WTC11 (cell line): ENCODE data around the gene NCK1. TPM values are rescaled to one million over a fixed set of nuclear protein-coding genes. Genes with fewer than 3 reads are reported as not detected.

Source experiments
- ATAC-seq: fragments of 200-7000 bp; cut with Tn5 transposase; 2 replicates; pipeline ENCODE4 v1.10.0; 2021; ENCODE audit warnings: mild to moderate bottlenecking, moderate library complexity
- CTCF ChIA-PET: fragments of 300-600 bp; sonication (Branson Sonifier 250); formaldehyde crosslinking; loops from one replicate; lab custom pipeline; 2021; ENCODE audit warnings: antibody characterized with exemption; lab: Charles Lee
- POLR2A ChIA-PET: fragments of 350-600 bp; sonication (Branson Sonifier 250); formaldehyde crosslinking; loops from one replicate; lab custom pipeline; 2021; ENCODE audit warnings: antibody characterized with exemption; lab: Charles Lee
- DNase-seq: peaks from one replicate; pipeline ENCODE4 v3.0.0; 2021; ENCODE audit warnings: low spot score
- H3K27ac Mint-ChIP-seq: 2 replicates; pipeline ENCODE4 v1.8.0; 2021; ENCODE audit warnings: mixed read lengths
- H3K27me3 Mint-ChIP-seq: 2 replicates; pipeline ENCODE4 v1.8.0; 2021; ENCODE audit warnings: low read depth, mild to moderate bottlenecking, moderate library complexity, mixed read lengths
- H3K36me3 Mint-ChIP-seq: 2 replicates; pipeline ENCODE4 v1.8.0; 2021; ENCODE audit warnings: mixed read lengths
- H3K4me1 Mint-ChIP-seq: 2 replicates; pipeline ENCODE4 v1.8.0; 2022; ENCODE audit warnings: mixed read lengths
- H3K4me3 Mint-ChIP-seq: 2 replicates; pipeline ENCODE4 v1.8.0; 2021; ENCODE audit warnings: mild to moderate bottlenecking, moderate library complexity, mixed read lengths
- H3K9me3 Mint-ChIP-seq: 2 replicates; pipeline ENCODE4 v1.8.0; 2021; ENCODE audit warnings: mixed read lengths
- E2F5 ChIP-seq: sonication (generic); formaldehyde crosslinking; IDR thresholded peaks from 2 replicates; pipeline ENCODE4 v1.8.1; 2022; ENCODE audit warnings: mild to moderate bottlenecking, moderate library complexity, missing genetic modification reagents
- ESRRA ChIP-seq: sonication (generic); formaldehyde crosslinking; IDR thresholded peaks from 2 replicates; pipeline ENCODE4 v1.8.1; 2022; ENCODE audit warnings: mild to moderate bottlenecking, missing genetic modification reagents, borderline replicate concordance
- FOXK1 ChIP-seq: sonication (generic); formaldehyde crosslinking; IDR thresholded peaks from 2 replicates; pipeline ENCODE4 v1.8.0; 2022; ENCODE audit warnings: mild to moderate bottlenecking, moderate library complexity, missing genetic modification reagents
- KAT7 ChIP-seq: sonication (generic); formaldehyde crosslinking; IDR thresholded peaks from 2 replicates; pipeline ENCODE4 v1.8.1; 2023; ENCODE audit warnings: missing genetic modification reagents, mild to moderate bottlenecking, borderline replicate concordance
- MYBL2 ChIP-seq: sonication (generic); formaldehyde crosslinking; IDR thresholded peaks from 2 replicates; pipeline ENCODE4 v1.8.1; 2023; ENCODE audit warnings: mild to moderate bottlenecking, moderate library complexity, missing genetic modification reagents
- NR2C2 ChIP-seq: sonication (generic); formaldehyde crosslinking; IDR thresholded peaks from 2 replicates; pipeline ENCODE4 v1.8.0; 2022; ENCODE audit warnings: mild to moderate bottlenecking, missing genetic modification reagents
- OVOL2 ChIP-seq: fragments of 250-450 bp; sonication (Bioruptor Pico); IDR thresholded peaks from 2 replicates; pipeline ENCODE4 v1.9.0; 2021; ENCODE audit warnings: mild to moderate bottlenecking, borderline replicate concordance
- PRRX2 ChIP-seq: fragments of 250-450 bp; sonication (Bioruptor Pico); IDR thresholded peaks from 2 replicates; pipeline ENCODE4 v1.8.0; 2021; ENCODE audit warnings: mild to moderate bottlenecking
- RELA ChIP-seq: sonication (generic); formaldehyde crosslinking; IDR thresholded peaks from 2 replicates; pipeline ENCODE4 v1.8.1; 2022; ENCODE audit warnings: missing genetic modification reagents, mild to moderate bottlenecking, borderline replicate concordance
- TEAD1 ChIP-seq: sonication (generic); formaldehyde crosslinking; IDR thresholded peaks from 2 replicates; pipeline ENCODE4 v1.8.0; 2022; ENCODE audit warnings: mild to moderate bottlenecking, missing genetic modification reagents
- ZBTB21 ChIP-seq: sonication (generic); formaldehyde crosslinking; IDR thresholded peaks from 2 replicates; pipeline ENCODE4 v1.8.1; 2023; ENCODE audit warnings: mild to moderate bottlenecking, missing genetic modification reagents, borderline replicate concordance
- ZMAT4 ChIP-seq: fragments of 250-450 bp; sonication (Bioruptor Pico); IDR thresholded peaks from 2 replicates; pipeline ENCODE4 v1.9.0; 2021; ENCODE audit warnings: mild to moderate bottlenecking
- ZNF281 ChIP-seq: sonication (generic); formaldehyde crosslinking; IDR thresholded peaks from 2 replicates; pipeline ENCODE4 v1.8.0; 2023; ENCODE audit warnings: mild to moderate bottlenecking, missing genetic modification reagents
- total RNA-seq: library from RNA; stranded (reverse); gene quantifications from 3 replicates; pipeline ENCODE4 v1.2.3, GENCODE V29; 2021
- TF ChIP-seq, protein P1 (sequence below): fragments of 250-450 bp; sonication (Bioruptor Pico); IDR thresholded peaks from 2 replicates; pipeline ENCODE4 v1.9.0; 2021; ENCODE audit warnings: mild to moderate bottlenecking
- TF ChIP-seq, protein P2 (sequence below): fragments of 250-450 bp; sonication (Bioruptor Pico); conservative IDR thresholded peaks from 2 replicates; pipeline ENCODE4 v1.9.0; 2021; ENCODE audit warnings: mild to moderate bottlenecking
- TF ChIP-seq, protein P3 (sequence below): sonication (generic); formaldehyde crosslinking; IDR thresholded peaks from 2 replicates; pipeline ENCODE4 v1.8.0; 2022; ENCODE audit warnings: mild to moderate bottlenecking, missing genetic modification reagents
- TF ChIP-seq, protein P4 (sequence below): sonication (generic); formaldehyde crosslinking; IDR thresholded peaks from 2 replicates; pipeline ENCODE4 v1.8.0; 2022; ENCODE audit warnings: mild to moderate bottlenecking, missing genetic modification reagents
- TF ChIP-seq, protein P5 (sequence below): sonication (generic); formaldehyde crosslinking; IDR thresholded peaks from 2 replicates; pipeline ENCODE4 v1.8.0; 2023; ENCODE audit warnings: missing genetic modification reagents
- TF ChIP-seq, protein P6 (sequence below): sonication (generic); formaldehyde crosslinking; IDR thresholded peaks from 2 replicates; pipeline ENCODE4 v1.8.1; 2023; ENCODE audit warnings: mild to moderate bottlenecking, missing genetic modification reagents

Gene NCK1
- total RNA-seq, 1 experiment from 2014 or later, result 28.9 TPM

DNA sequence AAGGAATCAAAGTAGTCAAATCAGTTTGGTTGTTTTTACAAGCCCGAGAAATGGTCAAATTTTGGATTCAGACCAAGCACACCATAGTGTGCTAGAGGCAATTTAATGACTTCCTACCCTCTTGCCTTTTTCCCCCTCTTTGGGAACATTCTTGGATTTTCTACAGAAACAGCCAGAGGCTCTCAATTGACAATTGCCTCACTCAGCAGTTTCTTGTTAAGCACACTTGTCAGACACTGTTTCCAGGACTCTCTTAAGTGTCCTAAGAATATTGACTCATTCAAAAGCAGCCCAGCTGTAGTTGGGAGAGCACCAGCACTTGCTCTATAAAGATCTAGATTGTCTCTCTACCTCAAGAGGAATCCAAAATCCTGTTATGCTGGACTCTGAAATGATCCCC, 44.6 kb upstream of the NCK1 start (continued):
- TF ChIP-seq E2F5 (no peak), ESRRA (CRISPR knock-in tag) (no peak), NR2C2 (CRISPR knock-in tag) (no peak), ZMAT4 (CRISPR knock-in tag) (no peak)
- TF ChIP-seq, protein P1, sequence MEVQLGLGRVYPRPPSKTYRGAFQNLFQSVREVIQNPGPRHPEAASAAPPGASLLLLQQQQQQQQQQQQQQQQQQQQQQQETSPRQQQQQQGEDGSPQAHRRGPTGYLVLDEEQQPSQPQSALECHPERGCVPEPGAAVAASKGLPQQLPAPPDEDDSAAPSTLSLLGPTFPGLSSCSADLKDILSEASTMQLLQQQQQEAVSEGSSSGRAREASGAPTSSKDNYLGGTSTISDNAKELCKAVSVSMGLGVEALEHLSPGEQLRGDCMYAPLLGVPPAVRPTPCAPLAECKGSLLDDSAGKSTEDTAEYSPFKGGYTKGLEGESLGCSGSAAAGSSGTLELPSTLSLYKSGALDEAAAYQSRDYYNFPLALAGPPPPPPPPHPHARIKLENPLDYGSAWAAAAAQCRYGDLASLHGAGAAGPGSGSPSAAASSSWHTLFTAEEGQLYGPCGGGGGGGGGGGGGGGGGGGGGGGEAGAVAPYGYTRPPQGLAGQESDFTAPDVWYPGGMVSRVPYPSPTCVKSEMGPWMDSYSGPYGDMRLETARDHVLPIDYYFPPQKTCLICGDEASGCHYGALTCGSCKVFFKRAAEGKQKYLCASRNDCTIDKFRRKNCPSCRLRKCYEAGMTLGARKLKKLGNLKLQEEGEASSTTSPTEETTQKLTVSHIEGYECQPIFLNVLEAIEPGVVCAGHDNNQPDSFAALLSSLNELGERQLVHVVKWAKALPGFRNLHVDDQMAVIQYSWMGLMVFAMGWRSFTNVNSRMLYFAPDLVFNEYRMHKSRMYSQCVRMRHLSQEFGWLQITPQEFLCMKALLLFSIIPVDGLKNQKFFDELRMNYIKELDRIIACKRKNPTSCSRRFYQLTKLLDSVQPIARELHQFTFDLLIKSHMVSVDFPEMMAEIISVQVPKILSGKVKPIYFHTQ (CRISPR knock-in tag), result no peak
- TF ChIP-seq, all 79 proteins: peak for 0

- Mint-ChIP-seq H3K4me3 (peak overlapping the region; percentile 87), H3K27ac (peak overlapping the region; percentile 54; the same call in 1 of the 2 replicates), H3K36me3 (peaks cover 9% of the 10 kb centered on the region), H3K27me3 (peaks cover 31% of the 10 kb centered on the region), H3K4me1 (peaks cover 24% of the 10 kb centered on the region), H3K9me3 (peaks cover 12% of the 10 kb centered on the region)
- DNase-seq, result peak; percentile 48
- ChIA-PET POLR2A (interaction anchor here (0.5 kb wide), 1 partner anchor 620 kb away, joined by 12 read pairs; no protein-coding TSS in a partner anchor), CTCF (interaction anchor here (1.0 kb wide), 2 partner anchors 66 to 196 kb away, joined by 4 to 6 read pairs; partner anchors contain the start of gene STAG1)
- ATAC-seq, result peak; percentile 35
- TF ChIP-seq RELA (CRISPR knock-in tag) (no peak), KAT7 (CRISPR knock-in tag) (no peak), OVOL2 (CRISPR knock-in tag) (no peak), ZMAT4 (CRISPR knock-in tag) (no peak), FOXK1 (CRISPR knock-in tag) (no peak), ZNF281 (no peak), PRRX2 (CRISPR knock-in tag) (no peak), TEAD1 (CRISPR knock-in tag) (no peak), MYBL2 (CRISPR knock-in tag) (no peak), ZBTB21 (CRISPR knock-in tag) (no peak)
- TF ChIP-seq, protein P2, sequence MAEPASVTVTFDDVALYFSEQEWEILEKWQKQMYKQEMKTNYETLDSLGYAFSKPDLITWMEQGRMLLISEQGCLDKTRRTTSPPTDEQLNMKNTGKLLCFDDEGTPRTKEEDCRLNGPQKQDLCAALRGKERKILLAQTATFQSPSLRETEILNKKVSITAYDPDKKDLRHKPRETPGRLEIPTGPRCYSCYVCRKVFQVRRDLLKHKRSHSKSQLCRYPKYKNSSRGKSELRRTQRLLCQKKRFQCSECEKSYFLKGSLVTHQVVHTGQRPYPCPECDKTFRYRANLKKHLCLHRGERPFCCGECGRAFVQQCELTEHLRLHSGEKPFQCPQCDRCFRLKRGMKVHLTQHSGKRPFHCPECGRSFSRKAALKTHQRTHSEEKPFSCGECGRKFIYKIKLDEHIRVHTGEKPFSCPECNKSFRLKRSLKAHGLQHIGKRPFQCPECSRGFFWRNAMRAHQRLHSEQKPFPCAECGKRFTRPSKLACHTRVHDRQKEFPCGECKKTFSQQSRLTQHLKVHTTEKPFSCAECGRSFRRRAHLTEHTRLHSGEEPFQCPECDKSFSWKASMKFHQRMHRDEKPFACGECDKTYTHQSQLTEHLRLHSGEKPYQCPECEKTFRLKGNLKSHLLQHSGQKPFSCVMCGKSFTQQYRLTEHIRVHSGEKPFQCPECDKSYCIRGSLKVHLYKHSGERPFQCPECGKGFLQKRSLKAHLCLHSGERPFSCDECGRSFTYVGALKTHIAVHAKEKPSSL, result no peak
- TF ChIP-seq, protein P3, sequence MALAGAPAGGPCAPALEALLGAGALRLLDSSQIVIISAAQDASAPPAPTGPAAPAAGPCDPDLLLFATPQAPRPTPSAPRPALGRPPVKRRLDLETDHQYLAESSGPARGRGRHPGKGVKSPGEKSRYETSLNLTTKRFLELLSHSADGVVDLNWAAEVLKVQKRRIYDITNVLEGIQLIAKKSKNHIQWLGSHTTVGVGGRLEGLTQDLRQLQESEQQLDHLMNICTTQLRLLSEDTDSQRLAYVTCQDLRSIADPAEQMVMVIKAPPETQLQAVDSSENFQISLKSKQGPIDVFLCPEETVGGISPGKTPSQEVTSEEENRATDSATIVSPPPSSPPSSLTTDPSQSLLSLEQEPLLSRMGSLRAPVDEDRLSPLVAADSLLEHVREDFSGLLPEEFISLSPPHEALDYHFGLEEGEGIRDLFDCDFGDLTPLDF (CRISPR knock-in tag), result no peak
- TF ChIP-seq, protein P4, sequence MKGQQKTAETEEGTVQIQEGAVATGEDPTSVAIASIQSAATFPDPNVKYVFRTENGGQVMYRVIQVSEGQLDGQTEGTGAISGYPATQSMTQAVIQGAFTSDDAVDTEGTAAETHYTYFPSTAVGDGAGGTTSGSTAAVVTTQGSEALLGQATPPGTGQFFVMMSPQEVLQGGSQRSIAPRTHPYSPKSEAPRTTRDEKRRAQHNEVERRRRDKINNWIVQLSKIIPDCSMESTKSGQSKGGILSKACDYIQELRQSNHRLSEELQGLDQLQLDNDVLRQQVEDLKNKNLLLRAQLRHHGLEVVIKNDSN (CRISPR knock-in tag), result no peak
- TF ChIP-seq, protein P5, sequence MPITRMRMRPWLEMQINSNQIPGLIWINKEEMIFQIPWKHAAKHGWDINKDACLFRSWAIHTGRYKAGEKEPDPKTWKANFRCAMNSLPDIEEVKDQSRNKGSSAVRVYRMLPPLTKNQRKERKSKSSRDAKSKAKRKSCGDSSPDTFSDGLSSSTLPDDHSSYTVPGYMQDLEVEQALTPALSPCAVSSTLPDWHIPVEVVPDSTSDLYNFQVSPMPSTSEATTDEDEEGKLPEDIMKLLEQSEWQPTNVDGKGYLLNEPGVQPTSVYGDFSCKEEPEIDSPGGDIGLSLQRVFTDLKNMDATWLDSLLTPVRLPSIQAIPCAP, result no peak
- TF ChIP-seq, protein P6, sequence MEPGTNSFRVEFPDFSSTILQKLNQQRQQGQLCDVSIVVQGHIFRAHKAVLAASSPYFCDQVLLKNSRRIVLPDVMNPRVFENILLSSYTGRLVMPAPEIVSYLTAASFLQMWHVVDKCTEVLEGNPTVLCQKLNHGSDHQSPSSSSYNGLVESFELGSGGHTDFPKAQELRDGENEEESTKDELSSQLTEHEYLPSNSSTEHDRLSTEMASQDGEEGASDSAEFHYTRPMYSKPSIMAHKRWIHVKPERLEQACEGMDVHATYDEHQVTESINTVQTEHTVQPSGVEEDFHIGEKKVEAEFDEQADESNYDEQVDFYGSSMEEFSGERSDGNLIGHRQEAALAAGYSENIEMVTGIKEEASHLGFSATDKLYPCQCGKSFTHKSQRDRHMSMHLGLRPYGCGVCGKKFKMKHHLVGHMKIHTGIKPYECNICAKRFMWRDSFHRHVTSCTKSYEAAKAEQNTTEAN (CRISPR knock-in tag), result no peak
Measured at GRCh38 chr3:136818191-136818768, 43.7 kb upstream of the NCK1 start.
